CD8-positive, alpha-beta memory T cell (primary cell): ENCODE measurements around the gene EPS15. TPM values are rescaled to one million over a fixed set of nuclear protein-coding genes. Genes with fewer than 3 reads are reported as not detected.

ENCODE experiments used
- CTCF ChIA-PET: fragments of 350-600 bp; sonication (Branson Sonifier 250); formaldehyde crosslinking; loops from one replicate; lab custom pipeline; 2021; ENCODE audit warnings: antibody characterized with exemption; lab: Charles Lee
- POLR2A ChIA-PET: fragments of 350-600 bp; sonication (Branson Sonifier 250); formaldehyde crosslinking; loops from one replicate; lab custom pipeline; 2021; ENCODE audit warnings: antibody characterized with exemption; lab: Charles Lee
- DNase-seq, 5 donors: peaks; one replicate each; pipeline versions ENCODE4 v3.0.0 to v3.0.0-alpha.2; 2020 to 2022; ENCODE audit warnings: mixed read lengths in 1 of 5
- H3K27ac ChIP-seq: one replicate; pipeline ENCODE4 v1.7.0; 2013; ENCODE audit warnings: low read depth, mild to moderate bottlenecking, low read length, moderate library complexity
- H3K27me3 ChIP-seq: 2 replicates; pipeline ENCODE4 v1.7.0; 2013; ENCODE audit warnings: low read length, mild to moderate bottlenecking; ENCODE audit not compliant: insufficient read depth, poor library complexity, severe bottlenecking
- H3K36me3 ChIP-seq: 2 replicates; pipeline ENCODE4 v1.7.0; 2013; ENCODE audit warnings: mild to moderate bottlenecking, low read length, moderate library complexity; ENCODE audit not compliant: insufficient read depth
- H3K4me1 ChIP-seq: 2 replicates; pipeline ENCODE4 v1.7.0; 2013; ENCODE audit warnings: mild to moderate bottlenecking, low read length, moderate library complexity; ENCODE audit not compliant: insufficient read depth
- H3K4me3 ChIP-seq: 2 replicates; pipeline ENCODE4 v1.7.0; 2013; ENCODE audit warnings: mild to moderate bottlenecking, low read length
- H3K9me3 ChIP-seq: 2 replicates; pipeline ENCODE4 v1.7.0; 2013; ENCODE audit warnings: mild to moderate bottlenecking, low read length
- H3K27ac Mint-ChIP-seq, 8 donors: one replicate each; pipeline ENCODE4 v1.8.0; 2020 to 2021; ENCODE audit warnings: mixed read lengths in 8 of 8, mild to moderate bottlenecking in 6 of 8, inconsistent platforms in 3 of 8, moderate library complexity in 3 of 8
- H3K27me3 Mint-ChIP-seq, 2 donors: one replicate each; pipeline ENCODE4 v1.8.0; 2020 to 2021; ENCODE audit warnings: mixed read lengths in 2 of 2, mild to moderate bottlenecking in 1 of 2, moderate library complexity in 1 of 2
- H3K36me3 Mint-ChIP-seq, 3 donors: one replicate each; pipeline ENCODE4 v1.8.0; 2020 to 2021; ENCODE audit warnings: mixed read lengths in 3 of 3, inconsistent platforms in 1 of 3, mild to moderate bottlenecking in 1 of 3
- H3K4me1 Mint-ChIP-seq, 3 donors: one replicate each; pipeline ENCODE4 v1.8.0; 2020 to 2021; ENCODE audit warnings: mixed read lengths in 3 of 3, inconsistent platforms in 1 of 3, mild to moderate bottlenecking in 1 of 3
- H3K4me3 Mint-ChIP-seq, 7 donors: one replicate each; pipeline ENCODE4 v1.8.0; 2020 to 2021; ENCODE audit warnings: mixed read lengths in 7 of 7, mild to moderate bottlenecking in 6 of 7, moderate library complexity in 4 of 7, inconsistent platforms in 2 of 7
- H3K9me3 Mint-ChIP-seq, 5 donors: one replicate each; pipeline ENCODE4 v1.8.0; 2020 to 2022; ENCODE audit warnings: mixed read lengths in 5 of 5, mild to moderate bottlenecking in 3 of 5, moderate library complexity in 2 of 5, inconsistent platforms in 1 of 5
- polyA plus RNA-seq: library from polyadenylated mRNA; unstranded; fragments of 300-500 nt; fragmentation: Illumina TruSeq; gene quantifications from one replicate; pipeline ENCODE4 v1.2.3, GENCODE V29; 2021
- total RNA-seq, 2 experiments: library from RNA; stranded (reverse); gene quantifications; one replicate each; pipeline ENCODE4 v1.2.3, GENCODE V29; 2021

EPS15 gene
- total and polyA plus RNA-seq, 3 experiments from 2014 or later: 59.6 to 112 (median 108) TPM

DNA sequence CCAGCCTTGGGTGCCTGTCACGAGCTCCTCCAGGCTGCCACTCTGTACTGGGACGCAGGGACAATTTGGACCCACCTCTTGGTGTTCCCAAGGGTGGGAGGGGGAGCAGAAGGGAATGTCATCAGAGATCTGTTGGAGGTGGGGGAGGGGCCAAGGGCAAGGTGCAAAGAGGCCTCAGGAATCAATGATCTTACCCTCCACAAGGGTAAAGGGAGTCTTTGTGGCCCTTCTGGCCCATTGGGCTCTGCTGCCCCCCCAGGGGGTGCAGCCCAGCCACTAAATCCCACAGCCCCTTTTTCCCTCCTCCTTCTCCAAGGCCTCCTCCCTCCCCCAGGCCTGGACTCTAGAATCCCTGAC is 197.2 kb downstream of the EPS15 start:
- H3K27me3 Mint-ChIP-seq: peaks cover 9 to 11% of the 10 kb centered on the region in 2 donors
- CTCF ChIA-PET: no interaction called here
- no peak overlapping the region for H3K4me3 Mint-ChIP-seq
- no peaks in the 10 kb centered on the region for H3K27me3 ChIP-seq
- H3K4me1 Mint-ChIP-seq: no peaks in the 10 kb centered on the region
- H3K27ac Mint-ChIP-seq: no peak overlapping the region
- H3K9me3 ChIP-seq: no peaks in the 10 kb centered on the region
- no peaks in the 10 kb centered on the region for H3K36me3 Mint-ChIP-seq
- H3K9me3 Mint-ChIP-seq: no peaks in the 10 kb centered on the region
- H3K4me1 ChIP-seq: no peaks in the 10 kb centered on the region
- no peak overlapping the region for H3K27ac ChIP-seq
- H3K4me3 ChIP-seq: no peak overlapping the region
- no peak for DNase-seq
- POLR2A ChIA-PET: no interaction called here
- no peaks in the 10 kb centered on the region for H3K36me3 ChIP-seq

- ChIA-PET CTCF (no interaction called here), POLR2A (no interaction called here)
- no peaks in the 10 kb centered on the region for H3K36me3 Mint-ChIP-seq
- no peaks in the 10 kb centered on the region for H3K36me3 ChIP-seq
- H3K27ac ChIP-seq: no peak overlapping the region
- H3K4me1 Mint-ChIP-seq: no peaks in the 10 kb centered on the region
- no peaks in the 10 kb centered on the region for H3K27me3 ChIP-seq
- DNase-seq: no peak
- no peaks in the 10 kb centered on the region for H3K9me3 ChIP-seq
- H3K27ac Mint-ChIP-seq: no peak overlapping the region
- H3K4me3 Mint-ChIP-seq: no peak overlapping the region
- H3K4me1 ChIP-seq: no peaks in the 10 kb centered on the region
- H3K27me3 Mint-ChIP-seq: peaks cover 7 to 10% of the 10 kb centered on the region in 2 donors
- no peak overlapping the region for H3K4me3 ChIP-seq
- no peaks in the 10 kb centered on the region for H3K9me3 Mint-ChIP-seq
These were observed 197.8 kb downstream of the EPS15 start for GRCh38 chr1:51320967-51321923.

DNA sequence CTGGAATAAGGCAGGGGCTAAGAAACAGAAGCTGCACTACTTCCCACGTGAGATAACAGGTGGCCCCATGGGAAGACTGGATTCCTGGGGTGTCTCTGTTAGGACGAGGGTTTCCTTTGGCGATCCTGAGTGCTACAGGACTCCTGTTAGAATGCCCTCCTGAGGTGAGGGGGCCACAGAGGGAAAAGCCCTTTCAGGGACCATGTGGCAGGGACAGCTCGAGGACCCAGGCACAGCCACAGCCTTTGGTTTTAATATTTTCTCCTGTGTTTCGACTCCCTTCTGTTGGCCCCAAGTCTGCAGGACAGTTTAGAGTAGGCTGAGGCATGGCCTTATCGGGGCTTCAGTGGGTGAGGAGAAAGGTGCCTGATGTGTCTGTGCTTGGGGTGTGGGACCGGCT is 201.3 kb downstream of the EPS15 start:
- Histone ChIP-seq H3K36me3 (no peaks in the 10 kb centered on the region), H3K9me3 (no peaks in the 10 kb centered on the region), H3K4me3 (no peak overlapping the region), H3K4me1 (no peaks in the 10 kb centered on the region), H3K27ac (no peak overlapping the region), H3K27me3 (no peaks in the 10 kb centered on the region)
- H3K36me3 Mint-ChIP-seq: no peaks in the 10 kb centered on the region
- H3K27ac Mint-ChIP-seq: no peak overlapping the region
- H3K4me1 Mint-ChIP-seq: peaks cover 0 to 7% (median 0%) of the 10 kb centered on the region in 3 donors
- POLR2A ChIA-PET: no interaction called here
- H3K4me3 Mint-ChIP-seq: no peak overlapping the region
- CTCF ChIA-PET: no interaction called here
- H3K27me3 Mint-ChIP-seq: peaks cover 0 to 4% of the 10 kb centered on the region in 2 donors
- no peak for DNase-seq
- no peaks in the 10 kb centered on the region for H3K9me3 Mint-ChIP-seq

DNA sequence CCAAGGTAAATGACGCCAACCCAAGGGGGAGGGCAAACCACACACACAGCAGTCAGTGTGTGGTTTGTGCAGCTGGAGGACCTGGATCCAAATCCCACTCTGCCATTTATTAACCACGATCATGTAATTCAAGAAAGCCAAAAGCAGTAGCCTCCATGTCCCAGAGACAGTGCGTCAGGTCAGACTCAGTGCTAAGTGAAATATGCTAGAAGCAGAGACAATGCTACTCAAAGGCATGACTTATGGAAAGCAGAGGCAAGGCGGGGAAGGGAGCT is 202.3 kb downstream of the EPS15 start:
- Histone ChIP-seq H3K4me3 (no peak overlapping the region), H3K27me3 (no peaks in the 10 kb centered on the region), H3K36me3 (no peaks in the 10 kb centered on the region), H3K27ac (no peak overlapping the region), H3K4me1 (no peaks in the 10 kb centered on the region), H3K9me3 (no peaks in the 10 kb centered on the region)
- no peak overlapping the region for H3K4me3 Mint-ChIP-seq
- no peak for DNase-seq
- H3K27ac Mint-ChIP-seq: no peak overlapping the region
- peaks cover 0 to 7% (median 0%) of the 10 kb centered on the region in 3 donors for H3K4me1 Mint-ChIP-seq
- POLR2A ChIA-PET: no interaction called here
- CTCF ChIA-PET: no interaction called here
- H3K9me3 Mint-ChIP-seq: no peaks in the 10 kb centered on the region
- H3K27me3 Mint-ChIP-seq: peaks cover 0 to 4% of the 10 kb centered on the region in 2 donors
- no peaks in the 10 kb centered on the region for H3K36me3 Mint-ChIP-seq

- ChIA-PET POLR2A (no interaction called here), CTCF (no interaction called here)
- no peaks in the 10 kb centered on the region for H3K36me3 Mint-ChIP-seq
- no peaks in the 10 kb centered on the region for H3K9me3 Mint-ChIP-seq
- no peak overlapping the region for H3K4me3 Mint-ChIP-seq
- H3K4me1 Mint-ChIP-seq: peaks cover 0 to 7% (median 0%) of the 10 kb centered on the region in 3 donors
- Histone ChIP-seq H3K36me3 (no peaks in the 10 kb centered on the region), H3K27me3 (no peaks in the 10 kb centered on the region), H3K27ac (no peak overlapping the region), H3K9me3 (no peaks in the 10 kb centered on the region), H3K4me3 (no peak overlapping the region), H3K4me1 (no peaks in the 10 kb centered on the region)
- peaks cover 0 to 4% of the 10 kb centered on the region in 2 donors for H3K27me3 Mint-ChIP-seq
- no peak for DNase-seq
- no peak overlapping the region for H3K27ac Mint-ChIP-seq
These were observed 202.8 kb downstream of the EPS15 start for GRCh38 chr1:51316113-51316845.

- no peaks in the 10 kb centered on the region for H3K27me3 ChIP-seq
- CTCF ChIA-PET: interaction anchor here (0.7 kb wide), 1 partner anchor 18 kb away, joined by 3 read pairs; no protein-coding TSS in a partner anchor
- H3K4me1 ChIP-seq: no peaks in the 10 kb centered on the region
- H3K36me3 ChIP-seq: no peaks in the 10 kb centered on the region
- Mint-ChIP-seq H3K4me1 (peaks cover 0 to 7% (median 0%) of the 10 kb centered on the region in 3 donors), H3K4me3 (no peak overlapping the region), H3K27ac (no peak overlapping the region), H3K27me3 (peaks cover 0 to 11% of the 10 kb centered on the region in 2 donors), H3K36me3 (no peaks in the 10 kb centered on the region), H3K9me3 (no peaks in the 10 kb centered on the region)
- no peak overlapping the region for H3K4me3 ChIP-seq
- DNase-seq: no peak
- POLR2A ChIA-PET: interaction anchor here (0.5 kb wide), 1 partner anchor 120 kb away, joined by 7 read pairs; no protein-coding TSS in a partner anchor
- H3K9me3 ChIP-seq: no peaks in the 10 kb centered on the region
- no peak overlapping the region for H3K27ac ChIP-seq
These were observed 204.1 kb downstream of the EPS15 start for GRCh38 chr1:51314974-51315373.

DNA sequence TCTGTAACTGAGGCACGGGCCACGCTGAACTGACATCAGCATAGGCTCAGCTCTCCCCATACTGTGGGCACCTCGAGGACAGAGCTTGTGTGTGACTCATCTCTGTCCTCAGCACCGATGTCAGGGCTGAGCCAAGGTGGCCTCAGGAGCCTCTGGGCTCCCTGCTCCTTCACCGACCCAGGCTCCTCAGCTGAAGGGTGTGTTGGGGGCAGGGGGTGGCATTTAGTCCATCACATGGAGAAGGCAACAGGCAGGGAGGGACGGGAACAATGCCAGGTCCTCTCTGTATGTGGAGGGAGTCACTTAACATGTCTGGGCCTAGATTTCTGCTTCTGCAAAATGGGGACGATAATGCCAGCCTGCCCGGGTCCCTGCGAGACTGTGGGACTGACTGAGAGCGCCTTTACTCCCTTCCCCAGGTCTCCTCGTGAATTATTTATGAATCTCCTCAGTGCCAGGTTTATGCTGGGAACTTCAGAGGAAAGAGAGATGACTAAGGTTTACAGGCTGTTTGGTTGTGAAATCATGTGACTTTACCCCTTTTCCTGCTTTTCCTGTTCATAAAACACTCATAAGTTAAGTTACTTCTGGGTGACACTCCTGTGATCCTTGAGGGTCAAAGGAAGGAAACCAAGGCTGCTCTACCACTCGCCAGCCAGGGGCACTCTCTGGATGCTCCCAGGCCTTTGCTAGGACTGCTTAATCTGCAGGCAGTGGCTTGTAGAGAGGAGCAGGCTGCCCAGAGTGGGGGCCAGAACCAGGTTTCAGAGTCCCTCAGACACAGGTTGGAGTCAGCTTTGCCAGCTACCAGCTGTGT is 204.9 kb downstream of the EPS15 start:
- Mint-ChIP-seq H3K9me3 (no peaks in the 10 kb centered on the region), H3K27ac (peak overlapping the region in 3 of 8 donors; percentile 12 to 56 (median 35)), H3K4me1 (peaks cover 0 to 7% (median 0%) of the 10 kb centered on the region in 3 donors), H3K36me3 (no peaks in the 10 kb centered on the region), H3K4me3 (no peak overlapping the region), H3K27me3 (peaks cover 0 to 11% of the 10 kb centered on the region in 2 donors)
- H3K27ac ChIP-seq: no peak overlapping the region
- ChIA-PET CTCF (no interaction called here), POLR2A (interaction anchor here (0.5 kb wide), 1 partner anchor 119 kb away, joined by 7 read pairs; no protein-coding TSS in a partner anchor)
- H3K9me3 ChIP-seq: no peaks in the 10 kb centered on the region
- no peaks in the 10 kb centered on the region for H3K4me1 ChIP-seq
- H3K27me3 ChIP-seq: no peaks in the 10 kb centered on the region
- no peak overlapping the region for H3K4me3 ChIP-seq
- DNase-seq: no peak
- H3K36me3 ChIP-seq: no peaks in the 10 kb centered on the region
